Heart left ventricle (tissue), 16 donors: ENCODE measurements around the gene CARD8. TPM values are rescaled to one million over a fixed set of nuclear protein-coding genes. Genes with fewer than 3 reads are reported as not detected.

Source experiments
- ATAC-seq, 4 donors: fragments of 200-7000 bp; cut with Tn5 transposase; one replicate each; pipeline ENCODE4 v1.9.1; 2020 to 2022; ENCODE audit warnings: moderate library complexity in 4 of 4, mild to moderate bottlenecking in 3 of 4, moderate number of reproducible peaks in 1 of 4
- DNase-seq, 5 donors: peaks; one replicate each; pipeline ENCODE4 v3.0.0-alpha.2; 2020
- H3K27ac ChIP-seq, 12 donors: fragments of 200-600 bp; sonication (generic) in 4 of 12; one replicate each; pipeline versions ENCODE4 v1.5.0 to v1.8.0; 2016 to 2022; ENCODE audit warnings: mild to moderate bottlenecking in 2 of 12
- H3K27me3 ChIP-seq, 9 donors: fragments of 200-600 bp; sonication (generic) in 2 of 9; one replicate each; pipeline versions ENCODE4 v1.5.1 to v1.8.0; 2016 to 2022; ENCODE audit warnings: mild to moderate bottlenecking in 3 of 9
- H3K36me3 ChIP-seq, 9 donors: fragments of 200-600 bp; sonication (generic) in 2 of 9; one replicate each; pipeline versions ENCODE4 v1.5.0 to v1.8.0; 2018 to 2022; ENCODE audit warnings: mild to moderate bottlenecking in 2 of 9
- H3K4me1 ChIP-seq, 12 donors: fragments of 200-600 bp; sonication (generic) in 4 of 12; one replicate each; pipeline versions ENCODE4 v1.5.0 to v1.8.0; 2016 to 2022; ENCODE audit warnings: mild to moderate bottlenecking in 3 of 12
- H3K4me3 ChIP-seq, 12 donors: fragments of 200-600 bp; sonication (generic) in 4 of 12; one replicate each; pipeline versions ENCODE4 v1.5.0 to v1.8.0; 2017 to 2022; ENCODE audit warnings: mild to moderate bottlenecking in 9 of 12, moderate library complexity in 4 of 12
- H3K9me3 ChIP-seq, 12 donors: fragments of 200-600 bp; sonication (generic) in 4 of 12; one replicate each; pipeline versions ENCODE4 v1.5.0 to v1.8.0; 2016 to 2022; ENCODE audit warnings: mild to moderate bottlenecking in 1 of 12
- CTCF ChIP-seq, 12 donors: fragments of 200-600 bp; sonication (generic) in 4 of 12; IDR thresholded peaks; one replicate each; pipeline versions ENCODE4 v1.5.0 to v1.8.0; 2018 to 2022; ENCODE audit warnings: antibody characterized with exemption in 12 of 12, mild to moderate bottlenecking in 5 of 12
- POLR2A ChIP-seq, 2 donors: fragments of 450-650 bp; IDR thresholded peaks; one replicate each; pipeline ENCODE4 v1.6.1; 2017; ENCODE audit warnings: antibody characterized with exemption in 2 of 2, mild to moderate bottlenecking in 2 of 2, moderate library complexity in 2 of 2
- WGBS, 4 donors: extraction: QIAGEN DNeasy Blood & Tissue Kit in 2 of 4; methylation state at CpG; one replicate each; pipeline versions ENCODE4 v1.1.5 to v1.1.7; 2013 to 2018; 5-methylcytosine and 5-hydroxymethylcytosine counted together
- intact Hi-C, 10 donors: fragments of 100-400 bp; cut with DNase I; formaldehyde crosslinking; loops; one replicate each; pipeline versions ENCODE4 v1.11.1 to v1.14.2; 2022
- polyA plus RNA-seq, 2 donors: library from polyadenylated mRNA; stranded (reverse); fragments of 200-250 nt; gene quantifications; one replicate each; pipeline ENCODE4 v1.2.3, GENCODE V29; 2013
- total RNA-seq, 9 donors: library from RNA; depleted of rRNA in 2 of 9; stranded (reverse); fragments of >200 nt in 2 of 9; fragmentation: NEBNext Ultra II Directional in 3 of 9; extraction: Animal tissue kit (Norgen Biotek cat#: 25700) in 3 of 9; gene quantifications; one replicate each; pipeline versions ENCODE4 v1.1.0 to v1.2.4, GENCODE V29; 2016 to 2023
- donor health status: ischemic (EF 13 %, LVEDD 7.1; RV severe dilation, severe dysfunction).
- donor health status: healthy with polysubstance abuse.
- donor health status: DM: no; HTN: yes; CAD: no.
- donor health status: DM: no; HTN: no; CAD: no.
- donor health status: ischemic (EF 25% LVEDD 6.9; RV normal size, moderate dysfunction).
- donor health status: ischemic (EF 25% LVEDD 5.7; RV mildly dilated, moderate dysfunction).
- donor health status: healthy.
- donor health status: DM: yes; HTN: yes; CAD: no.
- donor health status: ischemic (EF 35%, LVEDD 5.7; RV mildly dilated, moderate dysfunction).
- donor health status: nonischemic (EF 11% LVEDD 7.7; RV severe dilation, severe dysfunction).
- donor health status: DM: yes; HTN: yes; CAD: no.
- donor health status: PGD.
- donor health status: ischemic (EF 29% LVEDD 5.4; RV normal size, mild dysfunction).
- donor health status: nonischemic (EF 23%, LVEDD 6.1; RV moderate dilation, normal function).

Gene CARD8
- total and polyA plus RNA-seq, 11 donors = 18.3 to 49.0 (median 23.8) TPM

GRCh38 chr19:48250290-48251025 lies 5.3 kb downstream of the CARD8 start:
- WGBS, 4 donors = 76 to 83% (median 78%) methylated on average over 2 of the region's 2 CpGs

GRCh38 chr19:48249502-48250014 lies 6.2 kb downstream of the CARD8 start:
- TF ChIP-seq CTCF (IDR thresholded peaks at IDR 0.05) (no peak), POLR2A (IDR thresholded peaks at IDR 0.05) (peak in 1 of 2 donors; percentile 47)
- 59 to 76% (median 64%) methylated on average over 13 of the region's 13 CpGs for WGBS, 4 donors
- intact Hi-C loops = loop anchor here in 5 of 10 donors (5.0 to 10.0 kb wide), 4 partner anchors 37 to 145 kb away; no protein-coding TSS in a partner anchor
- H3K27ac ChIP-seq = peak overlapping the region; percentile 55 to 97 (median 73)
- DNase-seq (peak; percentile 52 to 76 (median 69)), ATAC-seq (peak; percentile 82 to 96 (median 88))
- H3K36me3 ChIP-seq = peaks cover 0 to 42% (median 25%) of the 10 kb centered on the region in 9 donors
- peaks cover 0 to 80% (median 31%) of the 10 kb centered on the region in 12 donors for H3K4me1 ChIP-seq
- H3K27me3 ChIP-seq = no peaks in the 10 kb centered on the region
- no peaks in the 10 kb centered on the region for H3K9me3 ChIP-seq
- peak overlapping the region in 11 of 12 donors; percentile 19 to 64 (median 47) for H3K4me3 ChIP-seq

More at GRCh38 chr19:48250290-48251025, 5.3 kb downstream of the CARD8 start:
- DNase-seq (no peak), ATAC-seq (no peak)
- Histone ChIP-seq H3K9me3 (no peaks in the 10 kb centered on the region), H3K36me3 (peaks cover 0 to 40% (median 25%) of the 10 kb centered on the region in 9 donors), H3K4me3 (peak overlapping the region in 2 of 12 donors; percentile 59 to 64), H3K27me3 (no peaks in the 10 kb centered on the region), H3K27ac (peak overlapping the region; percentile 46 to 97 (median 69)), H3K4me1 (peaks cover 0 to 78% (median 34%) of the 10 kb centered on the region in 12 donors)
- intact Hi-C loops = loop anchor here in 3 of 10 donors (5.0 to 10.0 kb wide), 3 partner anchors 46 to 146 kb away; no protein-coding TSS in a partner anchor
- TF ChIP-seq POLR2A (IDR thresholded peaks at IDR 0.05) (no peak), CTCF (IDR thresholded peaks at IDR 0.05) (no peak)

GRCh38 chr19:48248081-48248833 lies 7.5 kb downstream of the CARD8 start:
- Histone ChIP-seq H3K9me3 (no peaks in the 10 kb centered on the region), H3K27ac (peak overlapping the region in 10 of 12 donors; percentile 8 to 97 (median 78)), H3K4me3 (peak overlapping the region in 11 of 12 donors; percentile 19 to 64 (median 47)), H3K27me3 (no peaks in the 10 kb centered on the region), H3K4me1 (peaks cover 0 to 73% (median 21%) of the 10 kb centered on the region in 12 donors), H3K36me3 (peaks cover 0 to 46% (median 25%) of the 10 kb centered on the region in 9 donors)
- ATAC-seq (no peak), DNase-seq (no peak)
- WGBS, 4 donors = 73 to 76% (median 74%) methylated on average over 7 of the region's 7 CpGs
- intact Hi-C loops = loop anchor here in 2 of 10 donors (5.0 kb wide), 2 partner anchors 36 to 46 kb away; no protein-coding TSS in a partner anchor
- TF ChIP-seq CTCF (IDR thresholded peaks at IDR 0.05) = no peak
- TF ChIP-seq POLR2A (IDR thresholded peaks at IDR 0.05) = no peak
